CD4-positive, alpha-beta T cell (primary cell): ENCODE measurements around the gene RLN1. TPM values are rescaled to one million over a fixed set of nuclear protein-coding genes. Genes with fewer than 3 reads are reported as not detected.

ENCODE experiments used
- ATAC-seq: fragments of 200-7000 bp; cut with Tn5 transposase; one replicate; pipeline ENCODE4 v1.10.0; 2022; ENCODE audit warnings: mild to moderate bottlenecking; ENCODE audit not compliant: poor library complexity
- CTCF ChIA-PET: fragments of 350-600 bp; sonication (Branson Sonifier 250); formaldehyde crosslinking; loops from one replicate; lab custom pipeline; 2021; ENCODE audit warnings: antibody characterized with exemption, inconsistent platforms; lab: Charles Lee
- POLR2A ChIA-PET: fragments of 350-600 bp; sonication (Branson Sonifier 250); formaldehyde crosslinking; loops from one replicate; lab custom pipeline; 2021; ENCODE audit warnings: antibody characterized with exemption, inconsistent platforms; lab: Charles Lee
- DNase-seq, 14 experiments: peaks; one replicate each; pipeline ENCODE4 v3.0.0-alpha.2; 2013 to 2020; ENCODE audit warnings: mixed read lengths in 2 of 14
- H3K27ac ChIP-seq, 2 donors: one replicate each; pipeline versions ENCODE4 v1.5.1 to v1.7.0; 2013; ENCODE audit warnings: low read length in 2 of 2, low read depth in 1 of 2, mild to moderate bottlenecking in 1 of 2
- H3K27me3 ChIP-seq, 2 experiments: 1 replicate in 1 of 2; 2 replicates in 1 of 2; pipeline versions ENCODE4 v1.6.1 to v1.7.0; 2013; ENCODE audit warnings: low read length in 2 of 2, control low read depth in 1 of 2, mild to moderate bottlenecking in 1 of 2, moderate library complexity in 1 of 2; ENCODE audit not compliant: insufficient read depth in 2 of 2, control insufficient read depth in 1 of 2
- H3K36me3 ChIP-seq: one replicate; pipeline ENCODE4 v1.6.1; 2013; ENCODE audit warnings: low read length, control low read depth; ENCODE audit not compliant: insufficient read depth
- H3K4me1 ChIP-seq: one replicate; pipeline ENCODE4 v1.6.1; 2013; ENCODE audit warnings: low read length, control low read depth; ENCODE audit not compliant: insufficient read depth
- H3K4me3 ChIP-seq: one replicate; pipeline ENCODE4 v1.5.1; 2013; ENCODE audit warnings: mild to moderate bottlenecking, low read length, moderate library complexity
- H3K9me3 ChIP-seq, 2 experiments: 1 replicate in 1 of 2; 2 replicates in 1 of 2; pipeline versions ENCODE4 v1.6.1 to v1.7.0; 2013; ENCODE audit warnings: low read length in 2 of 2, mild to moderate bottlenecking in 2 of 2, control low read depth in 1 of 2, moderate library complexity in 1 of 2; ENCODE audit not compliant: control insufficient read depth in 1 of 2, insufficient read depth in 1 of 2
- H3K27ac Mint-ChIP-seq: one replicate; pipeline ENCODE4 v1.8.0; 2020; ENCODE audit warnings: mixed read lengths
- H3K27me3 Mint-ChIP-seq: one replicate; pipeline ENCODE4 v1.8.0; 2021; ENCODE audit warnings: mixed read lengths
- H3K36me3 Mint-ChIP-seq: one replicate; pipeline ENCODE4 v1.8.0; 2021; ENCODE audit warnings: low read depth, mixed read lengths
- H3K4me1 Mint-ChIP-seq: one replicate; pipeline ENCODE4 v1.8.0; 2021; ENCODE audit warnings: low read depth, mixed read lengths
- H3K4me3 Mint-ChIP-seq: one replicate; pipeline ENCODE4 v1.8.0; 2020; ENCODE audit warnings: mild to moderate bottlenecking, mixed read lengths
- H3K9me3 Mint-ChIP-seq: one replicate; pipeline ENCODE4 v1.8.0; 2020; ENCODE audit warnings: mixed read lengths
- CTCF ChIP-seq: fragments of 200-600 bp; IDR thresholded peaks from one replicate; pipeline ENCODE4 v1.8.0; 2022; ENCODE audit warnings: antibody characterized with exemption, mild to moderate bottlenecking
- intact Hi-C, 2 experiments: fragments of 100-400 bp; cut with DNase I in 1 of 2; cut with micrococcal nuclease in 1 of 2; formaldehyde crosslinking; loops; one replicate each; pipeline versions ENCODE4 v1.15.1 to v1.9.0; 2023 to 2025; cut with DNase I, micrococcal nuclease
- total RNA-seq, 174 experiments: library from RNA in 2 of 174; stranded (reverse) in 2 of 174; gene quantifications; one replicate each; pipeline ENCODE4 v1.2.3 and lab custom pipeline; 2021 to 2026

The RLN1 gene
- total RNA-seq, 2 experiments from 2014 or later: 0.36 to 0.84 TPM

GRCh38 chr9:5301544-5301943 is 38.1 kb downstream of the RLN1 start:
- Mint-ChIP-seq H3K27ac (peak overlapping the region; percentile 72), H3K36me3 (peaks cover 13% of the 10 kb centered on the region), H3K4me3 (peak overlapping the region; percentile 77), H3K9me3 (no peaks in the 10 kb centered on the region), H3K4me1 (peaks cover 34% of the 10 kb centered on the region), H3K27me3 (no peaks in the 10 kb centered on the region)
- no peaks in the 10 kb centered on the region for H3K36me3 ChIP-seq
- ATAC-seq: no peak
- H3K9me3 ChIP-seq: no peaks in the 10 kb centered on the region
- peaks cover 12% of the 10 kb centered on the region for H3K4me1 ChIP-seq
- ChIA-PET CTCF (no interaction called here), POLR2A (no interaction called here)
- DNase-seq: peak in 5 of 14 experiments; percentile 7 to 47 (median 43)
- H3K27ac ChIP-seq: no peak overlapping the region
- no peak for TF ChIP-seq CTCF
- intact Hi-C loops: loop anchor here in 1 of 2 experiments (10.0 kb wide), 1 partner anchor 53 kb away; no protein-coding TSS in a partner anchor
- H3K4me3 ChIP-seq: no peak overlapping the region
- H3K27me3 ChIP-seq: no peaks in the 10 kb centered on the region

GRCh38 chr9:5292141-5292540 is 47.5 kb downstream of the RLN1 start:
- peaks cover 25% of the 10 kb centered on the region for H3K36me3 Mint-ChIP-seq
- no peaks in the 10 kb centered on the region for H3K9me3 ChIP-seq
- no peaks in the 10 kb centered on the region for H3K27me3 ChIP-seq
- ChIA-PET POLR2A (no interaction called here), CTCF (no interaction called here)
- no peak for DNase-seq
- intact Hi-C loops: loop anchor here in 1 of 2 experiments (5.0 kb wide), 1 partner anchor 90 kb away; no protein-coding TSS in a partner anchor
- no peak overlapping the region for H3K4me3 ChIP-seq
- TF ChIP-seq CTCF: no peak
- H3K27ac ChIP-seq: no peak overlapping the region
- no peaks in the 10 kb centered on the region for H3K36me3 ChIP-seq
- H3K9me3 Mint-ChIP-seq: peaks cover 7% of the 10 kb centered on the region
- H3K27ac Mint-ChIP-seq: no peak overlapping the region
- ATAC-seq: no peak
- no peaks in the 10 kb centered on the region for H3K27me3 Mint-ChIP-seq
- no peaks in the 10 kb centered on the region for H3K4me1 Mint-ChIP-seq
- H3K4me1 ChIP-seq: no peaks in the 10 kb centered on the region
- H3K4me3 Mint-ChIP-seq: no peak overlapping the region

- Mint-ChIP-seq H3K4me3 (no peak overlapping the region), H3K4me1 (no peaks in the 10 kb centered on the region), H3K27ac (no peak overlapping the region), H3K36me3 (no peaks in the 10 kb centered on the region), H3K27me3 (no peaks in the 10 kb centered on the region), H3K9me3 (peaks cover 10% of the 10 kb centered on the region)
- intact Hi-C loops: no loop called here
- no peak for ATAC-seq
- Histone ChIP-seq H3K36me3 (no peaks in the 10 kb centered on the region), H3K9me3 (no peaks in the 10 kb centered on the region), H3K27me3 (no peaks in the 10 kb centered on the region), H3K27ac (no peak overlapping the region), H3K4me3 (no peak overlapping the region), H3K4me1 (no peaks in the 10 kb centered on the region)
- POLR2A ChIA-PET: no interaction called here
- no peak for TF ChIP-seq CTCF
- CTCF ChIA-PET: no interaction called here
- no peak for DNase-seq
These were observed 51.1 kb downstream of the RLN1 start for GRCh38 chr9:5288591-5288990.
